Measurements from ENCODE around the gene MAIP1. TPM values are rescaled to one million over a fixed set of nuclear protein-coding genes. Genes with fewer than 3 reads are reported as not detected.

The MAIP1 gene
- total and polyA plus RNA-seq, 9 of the 15 experiments (the other 6 are each of a cell fraction or from before 2014, with no cell fraction given) = 3.6 to 30.0 (median 24.5) TPM

- no peak for TF ChIP-seq ZBTB7A (IDR thresholded peaks at IDR 0.05; ENCODE audit: borderline replicate concordance, control insufficient read depth, low read depth, low read length)
- TF ChIP-seq ZNF165 (CRISPR knock-in tag; IDR thresholded peaks at IDR 0.05; ENCODE audit: borderline replicate concordance) = no peak
- no peak for TF ChIP-seq MAFG (tag; conservative IDR thresholded peaks at IDR 0.05)
- TF ChIP-seq TCF3 (CRISPR knock-in tag; IDR thresholded peaks at IDR 0.05) = no peak
- TF ChIP-seq RUNX1 (IDR thresholded peaks at IDR 0.05; ENCODE audit: low read depth) = no peak
- TF ChIP-seq TRIM28 (IDR thresholded peaks at IDR 0.05) = no peak
- no peak for TF ChIP-seq ZFP91 (CRISPR knock-in tag; IDR thresholded peaks at IDR 0.05)
- no peak for TF ChIP-seq MXD1 (CRISPR knock-in tag; IDR thresholded peaks at IDR 0.05; ENCODE audit: borderline replicate concordance, poor library complexity, severe bottlenecking)
- TF ChIP-seq GMEB1 (CRISPR knock-in tag; IDR thresholded peaks at IDR 0.05) = no peak
- TF ChIP-seq ASH1L (IDR thresholded peaks at IDR 0.05; ENCODE audit: borderline replicate concordance, low read depth, partially characterized antibody) = no peak
- TF ChIP-seq EHMT2 (IDR thresholded peaks at IDR 0.05) = peak; percentile 86
- TF ChIP-seq CTCF (IDR thresholded peaks at IDR 0.05 in 2 of 3, conservative IDR thresholded peaks at IDR 0.05 in 1 of 3; ENCODE audit: insufficient read depth in 2 of 3, low read depth in 1 of 3, low read length in 3 of 3) = peak; percentile 64 to 74 (median 64)
- no peak for TF ChIP-seq PURB (CRISPR knock-in tag; IDR thresholded peaks at IDR 0.05; ENCODE audit: low read depth)
- no peak for TF ChIP-seq KDM2B (CRISPR knock-in tag; IDR thresholded peaks at IDR 0.05)
- TF ChIP-seq FOXJ3 (CRISPR knock-in tag; IDR thresholded peaks at IDR 0.05) = no peak
- 0 out of 2 replicates have a peak, but pooled peaks have one; percentile 29 for TF ChIP-seq ZNF395 (CRISPR knock-in tag; IDR thresholded peaks at IDR 0.05)
- no peak for TF ChIP-seq ATF1 (CRISPR knock-in tag; IDR thresholded peaks at IDR 0.05)
- TF ChIP-seq ATF1 (tag; IDR thresholded peaks at IDR 0.05) = no peak
- no peak for TF ChIP-seq ZNF354B (CRISPR knock-in tag; IDR thresholded peaks at IDR 0.05)
- TF ChIP-seq GABPA (tag; conservative IDR thresholded peaks at IDR 0.05; ENCODE audit: low read depth) = peak; percentile 48
- no peak for TF ChIP-seq ZNF778 (CRISPR knock-in tag; IDR thresholded peaks at IDR 0.05)
- no peak for TF ChIP-seq JUN (IDR thresholded peaks at IDR 0.05; ENCODE audit: borderline replicate concordance, low read depth, low read length)
- no peak for TF ChIP-seq JUN (CRISPR knock-in tag; IDR thresholded peaks at IDR 0.05; ENCODE audit: borderline replicate concordance)
Measured at GRCh38 chr2:199985625-199986207, 30.3 kb downstream of the MAIP1 start (continued).

All from K562 (cell line).